HG03095 (cell line): Measurements from ENCODE around the gene SIRPB2.

Source experiments
- ATAC-seq: cut with Tn5 transposase; IDR thresholded peaks from one replicate; pipeline ENCODE4 v1.9.1; 2021; ENCODE audit warnings: moderate library complexity; ENCODE audit not compliant: unreplicated experiment

The SIRPB2 gene

DNA sequence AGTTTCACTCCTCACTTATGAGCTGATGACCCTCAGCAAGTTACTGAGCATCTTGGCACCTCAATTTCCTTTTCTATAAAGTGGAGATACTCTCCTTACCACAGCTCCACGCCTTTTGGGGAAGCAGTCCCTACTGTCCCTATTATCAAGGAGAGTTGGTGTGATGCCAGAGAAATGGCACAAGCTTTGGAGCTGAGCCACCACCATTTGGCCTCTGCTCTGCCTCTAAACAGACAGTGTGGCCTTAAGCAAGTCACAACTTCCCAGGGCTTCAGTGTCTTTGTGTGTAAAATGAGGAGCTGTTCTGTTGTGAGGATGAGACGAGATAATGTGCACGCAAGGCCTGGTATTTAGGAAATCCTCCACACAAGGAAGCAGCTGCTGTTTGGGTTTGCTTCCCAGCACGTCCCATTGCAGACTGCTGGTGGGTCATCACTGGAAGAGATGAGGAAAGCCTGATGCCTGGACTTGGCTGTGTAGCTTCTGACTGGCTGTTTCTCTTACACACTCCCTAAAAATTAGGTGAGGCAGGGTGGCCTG is 43.1 kb downstream of the SIRPB2 start:
- no peak for ATAC-seq

GRCh38 chr20:1446536-1446935 is 44.7 kb downstream of the SIRPB2 start:
- ATAC-seq: no peak

- ATAC-seq: no peak
Observed at GRCh38 chr20:1443085-1443484, 48.1 kb downstream of the SIRPB2 start.

DNA sequence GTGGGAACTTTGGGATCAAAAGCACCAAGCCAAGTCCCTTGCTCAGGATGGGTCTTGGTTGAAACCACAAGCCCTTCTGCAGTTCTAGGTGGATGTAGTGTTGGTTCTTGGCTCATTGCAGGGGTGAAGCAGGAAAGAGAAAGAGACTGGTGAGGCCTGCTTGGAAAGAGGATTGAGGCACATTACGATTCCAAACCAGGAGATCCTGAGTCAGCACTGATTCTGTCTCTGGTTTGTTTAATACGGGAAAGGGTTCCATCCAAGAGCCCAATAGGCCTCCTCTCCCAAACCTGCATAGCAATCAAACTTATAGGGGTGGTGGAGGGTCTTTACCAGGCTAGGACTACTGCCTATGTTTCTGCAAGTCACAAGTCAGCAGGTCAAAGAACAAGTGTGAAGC is 48.9 kb downstream of the SIRPB2 start:
- ATAC-seq: no peak

- no peak for ATAC-seq
Observed at GRCh38 chr20:1441133-1441532, 50.1 kb downstream of the SIRPB2 start.

DNA sequence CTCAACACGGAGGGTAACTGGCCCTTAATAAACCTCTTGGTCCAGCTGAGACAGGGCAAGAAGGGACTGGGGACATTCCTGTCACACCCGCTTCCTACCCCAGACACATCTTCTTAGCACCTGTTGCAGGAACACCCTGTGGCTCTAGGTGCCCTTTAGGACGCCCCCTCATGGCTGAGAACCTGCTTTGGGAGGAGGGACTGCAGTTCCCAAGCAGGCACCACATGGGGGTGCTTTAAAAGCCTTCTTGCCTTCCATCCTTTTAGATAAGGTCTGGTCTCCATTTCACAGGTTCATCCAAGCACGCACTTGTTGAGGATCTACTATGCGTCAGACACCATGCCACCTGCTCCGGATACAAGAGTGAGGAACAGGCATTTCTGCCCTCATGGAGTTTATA is 51.2 kb downstream of the SIRPB2 start:
- no peak for ATAC-seq

- ATAC-seq: no peak
Observed at GRCh38 chr20:1438361-1438760, 52.9 kb downstream of the SIRPB2 start.

DNA sequence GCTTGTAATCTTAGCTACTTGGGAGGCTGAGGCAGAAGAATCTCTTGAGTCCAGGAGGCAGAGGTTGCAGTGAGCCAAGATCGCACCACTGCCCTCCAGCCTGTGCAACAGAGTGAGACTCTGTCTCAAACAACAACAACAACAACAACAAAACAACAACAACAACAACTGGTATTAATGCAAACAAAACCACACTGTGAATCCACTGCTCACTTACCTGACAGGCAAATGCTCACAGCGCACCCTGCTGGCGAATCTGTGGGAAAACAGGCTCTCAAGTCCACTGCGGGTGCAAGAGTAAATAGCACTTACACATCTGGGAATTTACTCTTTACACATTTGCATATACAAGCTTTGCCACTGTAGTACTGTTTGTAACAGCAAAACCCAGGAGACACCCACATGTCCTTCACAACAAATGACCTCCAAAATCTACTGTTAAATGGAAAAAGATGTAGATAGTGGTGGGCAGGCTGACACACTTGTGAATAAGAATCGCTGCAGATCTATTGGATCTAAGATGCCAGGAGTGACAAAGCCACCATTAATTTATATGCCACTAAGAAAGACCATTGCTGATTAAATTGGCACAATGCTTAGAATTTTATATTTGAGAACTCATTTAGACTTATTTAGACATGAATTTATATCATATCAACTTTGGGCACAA is 53.9 kb downstream of the SIRPB2 start:
- ATAC-seq: no peak

DNA sequence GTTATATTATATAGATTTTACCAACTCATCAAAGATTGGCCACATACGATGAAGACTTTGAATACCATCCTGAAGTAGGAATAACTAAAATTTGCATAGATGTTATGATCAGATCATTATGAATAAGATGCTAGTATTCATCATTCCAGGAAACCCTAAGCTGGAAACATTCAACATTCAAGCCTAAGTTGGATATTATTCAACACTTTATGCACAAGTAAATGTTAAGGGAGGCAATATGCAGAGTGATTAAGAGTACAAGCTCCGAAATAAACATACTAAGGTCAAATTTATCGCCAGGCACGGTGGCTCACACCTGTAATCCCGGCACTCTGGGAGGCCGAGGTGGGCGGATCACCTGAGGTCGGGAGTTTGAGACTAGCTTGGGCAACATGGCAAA is 55.0 kb downstream of the SIRPB2 start:
- ATAC-seq: no peak

- ATAC-seq: no peak
Observed at GRCh38 chr20:1435337-1435699, 55.9 kb downstream of the SIRPB2 start.

- peak; percentile 93 for ATAC-seq
Observed at GRCh38 chr20:1434571-1435336, 56.5 kb downstream of the SIRPB2 start.

- no peak for ATAC-seq
Observed at GRCh38 chr20:1431158-1431557, 60.1 kb downstream of the SIRPB2 start.

DNA sequence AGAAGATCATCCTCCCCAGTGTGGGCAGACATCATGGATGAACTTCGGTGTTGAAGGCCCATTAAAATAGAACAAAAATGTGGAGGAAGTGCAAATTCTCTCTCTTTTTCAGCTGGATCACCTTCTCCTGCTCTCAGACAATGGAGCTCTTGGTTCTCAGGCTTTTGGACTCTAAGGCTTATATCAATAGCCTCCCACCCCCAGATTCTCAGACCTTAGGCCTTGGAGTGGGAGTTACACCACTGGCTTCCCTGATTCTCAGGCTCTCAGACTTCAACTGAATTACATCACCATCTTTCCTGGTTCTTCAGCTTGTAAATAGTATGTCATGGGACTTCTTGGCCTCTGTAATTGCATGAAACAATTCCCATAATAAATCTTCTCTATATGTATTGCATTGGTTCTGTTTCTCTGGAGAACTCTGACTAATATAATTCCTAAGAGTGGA is 61.2 kb downstream of the SIRPB2 start:
- ATAC-seq: no peak

- ATAC-seq: no peak
Observed at GRCh38 chr20:1429143-1429728, 62.0 kb downstream of the SIRPB2 start.

- no peak for ATAC-seq
Observed at GRCh38 chr20:1427457-1428054, 63.7 kb downstream of the SIRPB2 start.

DNA sequence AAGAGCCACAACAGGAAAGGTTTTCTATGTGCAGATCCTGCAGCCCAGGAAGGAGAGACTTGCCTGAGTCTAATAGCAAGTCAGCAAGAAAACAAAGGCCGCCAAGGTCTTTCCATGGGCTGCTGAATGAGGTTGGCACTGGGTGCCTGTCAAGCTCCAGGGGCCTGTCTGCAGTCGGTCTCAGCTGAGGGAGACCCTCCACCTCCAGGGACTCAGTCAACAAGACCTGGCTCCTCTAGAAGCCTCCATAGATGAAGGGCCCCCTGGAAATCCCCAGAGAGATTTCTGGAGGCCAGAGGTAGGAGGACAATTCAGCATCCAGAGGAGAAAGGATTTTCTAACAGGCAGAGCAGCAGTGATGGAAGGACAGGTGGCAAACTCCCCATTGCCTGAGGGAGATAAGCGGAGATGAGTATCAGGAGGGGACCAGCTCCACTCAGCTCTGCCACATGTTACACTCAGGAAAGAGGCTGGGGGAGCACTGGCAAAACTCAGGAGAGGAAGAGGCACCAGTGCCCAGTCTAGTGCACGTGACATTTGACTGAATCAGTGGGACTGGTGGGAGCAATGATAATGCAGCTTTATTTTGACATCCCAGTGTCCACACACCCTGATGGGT is 64.9 kb downstream of the SIRPB2 start:
- ATAC-seq: no peak
